Measurements from ENCODE around the gene CDKN2AIPNL.
A peak's percentile ranks its signal among the peaks of the same experiment; 100 is the strongest.

Gene CDKN2AIPNL

GRCh38 chr5:134411546-134412266, at the start of gene CDKN2AIPNL:
Gene CDKN2AIPNL (minus strand): TSS chr5:134411881. CDS start chr5:134411854, 27 bp downstream.
- DNase-seq: peak; percentile 80 to 89

- DNase-seq: no peak
Observed at GRCh38 chr5:134460551-134460950, 48.9 kb upstream of the CDKN2AIPNL start.

GRCh38 chr5:134459491-134459890, 47.8 kb upstream of the CDKN2AIPNL start:
- no peak for DNase-seq

DNA sequence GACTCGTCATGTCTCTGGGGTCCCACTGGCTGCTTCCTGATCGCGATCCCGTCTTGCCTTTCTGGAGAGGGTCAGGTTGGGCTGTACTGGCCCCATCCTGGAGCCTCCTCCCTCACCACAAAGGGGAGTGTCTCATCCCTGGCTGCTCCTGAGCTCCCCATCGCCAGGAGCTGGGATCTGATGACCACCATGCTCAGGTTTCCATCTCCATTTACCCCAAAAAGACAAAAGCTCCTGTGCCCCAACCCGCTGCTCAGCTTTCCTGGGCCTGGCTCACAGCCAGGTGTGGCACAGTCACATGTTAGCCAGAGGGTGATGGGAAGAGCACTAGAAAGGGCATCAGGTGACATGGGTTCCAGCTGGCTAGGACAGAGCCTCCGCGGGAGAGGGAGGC, 47.3 kb upstream of the CDKN2AIPNL start:
- no peak for DNase-seq

GRCh38 chr5:134458234-134459009, 46.7 kb upstream of the CDKN2AIPNL start:
- DNase-seq: no peak

GRCh38 chr5:134457801-134458200, 46.1 kb upstream of the CDKN2AIPNL start:
- DNase-seq: no peak

GRCh38 chr5:134456825-134457224, 45.1 kb upstream of the CDKN2AIPNL start:
- no peak for DNase-seq

DNA sequence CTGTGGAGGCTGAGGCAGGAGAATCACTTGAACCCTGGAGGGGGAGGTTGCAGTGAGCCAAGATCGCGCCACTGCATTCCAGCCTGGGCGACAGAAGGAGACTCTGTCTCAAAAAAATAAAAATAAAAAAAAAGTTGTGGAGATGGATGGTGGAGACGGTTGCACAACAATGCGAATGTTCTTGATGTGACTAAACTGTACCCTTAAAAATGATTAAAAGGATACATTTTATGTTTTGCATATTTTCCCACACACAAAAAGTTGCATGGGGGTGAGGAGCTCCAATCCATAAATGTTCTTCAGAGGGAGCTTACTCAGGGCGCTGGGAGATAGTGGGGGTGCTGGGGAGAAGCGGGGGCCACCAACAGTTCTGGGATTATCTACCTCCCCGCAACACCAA, 43.8 kb upstream of the CDKN2AIPNL start:
- DNase-seq: no peak

DNA sequence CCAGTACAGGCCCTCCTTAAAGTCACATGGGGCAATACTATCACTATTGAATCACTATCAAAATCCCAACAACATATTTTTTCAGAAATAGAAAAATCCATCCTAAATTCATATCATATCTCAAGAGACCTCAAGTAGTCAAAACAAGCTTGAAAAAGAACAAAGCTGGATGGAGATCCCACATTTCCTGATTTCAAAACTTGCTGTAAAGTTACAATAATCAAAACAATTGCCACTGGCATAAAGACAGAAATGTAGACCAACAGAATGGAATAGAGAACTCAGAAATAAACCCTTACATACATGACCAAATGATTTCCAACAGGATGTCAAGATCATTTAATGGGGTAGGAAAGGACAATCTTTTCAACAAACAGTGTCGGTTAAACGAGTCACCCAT, 41.3 kb upstream of the CDKN2AIPNL start:
- DNase-seq: no peak

DNA sequence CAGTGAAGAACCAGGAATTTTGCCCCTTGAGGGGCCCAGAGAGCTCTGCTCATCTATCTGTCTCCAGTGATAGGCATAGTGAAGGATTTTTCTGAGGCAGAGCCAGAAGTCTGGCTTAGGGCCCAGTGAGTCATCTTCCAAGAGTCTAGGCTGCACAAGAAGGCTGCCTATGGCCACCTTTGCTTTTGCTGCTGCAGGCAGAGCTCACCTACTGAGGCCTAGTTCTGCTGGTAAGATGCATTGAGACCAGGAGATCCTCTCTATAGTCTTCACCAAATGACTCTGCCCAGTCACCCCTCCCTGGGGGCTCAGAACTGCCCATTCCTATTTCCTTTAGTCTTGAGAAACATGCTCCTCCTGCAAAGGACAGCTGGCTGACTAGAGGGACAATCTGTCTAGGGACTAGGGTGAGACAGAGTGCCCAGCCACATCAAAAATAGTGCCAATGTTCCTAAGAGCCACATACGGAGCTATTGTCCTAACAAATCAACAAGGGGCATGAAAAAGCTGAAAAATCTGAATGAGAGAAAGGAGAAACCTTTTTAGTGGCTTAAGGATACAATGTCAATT, 40.3 kb upstream of the CDKN2AIPNL start:
- no peak for DNase-seq

DNA sequence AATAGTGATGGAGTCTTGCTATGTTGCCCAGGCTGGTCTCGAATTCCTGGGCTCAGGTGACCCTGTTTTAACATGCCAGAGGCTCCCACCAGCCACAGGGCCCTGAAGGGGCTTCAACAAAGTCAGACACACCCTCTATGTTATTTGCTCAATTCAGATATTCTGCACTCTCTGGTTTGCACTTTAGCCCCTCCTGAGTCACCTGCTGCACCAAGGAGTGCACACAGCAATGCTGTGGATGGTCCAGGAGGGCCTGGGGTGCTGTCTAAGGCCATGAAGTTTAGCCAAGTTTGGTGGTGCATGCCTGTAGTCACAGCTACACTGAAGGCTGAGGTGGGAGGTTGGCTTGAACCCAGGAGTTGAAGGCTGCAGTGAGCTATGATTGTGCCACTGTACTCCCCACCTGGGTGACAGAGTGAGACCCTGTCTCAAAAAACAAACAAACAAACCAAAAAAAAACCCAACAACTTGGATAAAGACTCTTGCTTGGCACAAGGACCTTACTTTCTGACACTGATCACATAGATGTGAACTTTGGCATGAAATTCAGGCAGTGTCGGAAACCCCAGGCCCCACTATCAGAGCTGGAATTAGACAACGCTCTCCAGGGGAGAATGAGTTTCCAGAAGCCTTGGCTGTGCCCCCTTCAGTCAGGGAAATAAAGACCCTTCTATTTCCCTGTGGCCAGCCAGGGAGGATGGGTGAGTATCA, 39.7 kb upstream of the CDKN2AIPNL start:
- no peak for DNase-seq

DNA sequence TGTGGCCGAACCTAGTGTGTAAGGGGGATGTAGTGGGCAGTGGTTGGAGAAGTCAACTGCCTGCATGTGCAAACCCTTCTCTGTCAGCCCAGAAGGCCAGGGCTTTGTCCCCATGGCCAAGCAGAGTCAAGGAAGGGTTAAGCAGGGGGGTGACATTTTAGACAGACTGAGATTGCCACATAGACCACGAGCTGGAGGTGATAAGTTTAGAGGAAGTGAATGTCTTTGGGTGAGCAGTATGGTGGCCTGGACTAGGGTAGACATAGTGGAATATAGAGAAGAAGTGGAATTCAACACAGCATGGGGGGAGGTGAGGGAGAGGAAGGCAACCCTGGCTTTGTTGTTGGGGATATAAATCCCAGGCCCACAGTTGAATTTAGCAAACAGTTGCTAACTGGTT, 38.7 kb upstream of the CDKN2AIPNL start:
- no peak for DNase-seq

- no peak for DNase-seq
Observed at GRCh38 chr5:134449167-134449566, 37.5 kb upstream of the CDKN2AIPNL start.

- no peak for DNase-seq
Observed at GRCh38 chr5:134447815-134448520, 36.3 kb upstream of the CDKN2AIPNL start.

- DNase-seq: no peak
Observed at GRCh38 chr5:134446938-134447337, 35.3 kb upstream of the CDKN2AIPNL start.

- DNase-seq: no peak
Observed at GRCh38 chr5:134445856-134446818, 34.5 kb upstream of the CDKN2AIPNL start.

DNA sequence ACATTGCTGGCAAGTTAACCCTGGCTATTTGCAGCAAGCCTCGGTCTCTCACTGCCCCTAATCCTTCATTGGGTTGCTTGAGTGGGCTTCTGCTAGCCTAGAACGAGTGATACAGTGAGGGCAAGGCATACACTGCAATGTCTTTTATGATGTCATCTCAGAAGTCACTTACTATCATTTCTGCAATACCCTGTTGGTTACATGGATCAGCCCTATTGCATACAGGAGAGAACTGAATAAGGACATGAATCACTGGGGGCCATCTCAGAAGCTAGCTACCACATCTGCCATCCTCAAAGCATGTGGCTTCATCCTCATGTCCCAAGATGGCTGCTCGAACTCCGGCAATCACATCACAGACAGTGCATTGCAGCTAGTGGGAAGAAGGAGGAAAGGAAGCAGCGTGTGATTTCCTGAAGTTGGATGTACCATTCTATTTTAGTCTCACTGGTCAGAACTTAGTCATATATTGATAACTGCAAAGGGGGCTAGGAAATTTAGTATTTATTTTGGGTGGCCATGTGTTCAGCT, 33.3 kb upstream of the CDKN2AIPNL start:
- no peak for DNase-seq

DNA sequence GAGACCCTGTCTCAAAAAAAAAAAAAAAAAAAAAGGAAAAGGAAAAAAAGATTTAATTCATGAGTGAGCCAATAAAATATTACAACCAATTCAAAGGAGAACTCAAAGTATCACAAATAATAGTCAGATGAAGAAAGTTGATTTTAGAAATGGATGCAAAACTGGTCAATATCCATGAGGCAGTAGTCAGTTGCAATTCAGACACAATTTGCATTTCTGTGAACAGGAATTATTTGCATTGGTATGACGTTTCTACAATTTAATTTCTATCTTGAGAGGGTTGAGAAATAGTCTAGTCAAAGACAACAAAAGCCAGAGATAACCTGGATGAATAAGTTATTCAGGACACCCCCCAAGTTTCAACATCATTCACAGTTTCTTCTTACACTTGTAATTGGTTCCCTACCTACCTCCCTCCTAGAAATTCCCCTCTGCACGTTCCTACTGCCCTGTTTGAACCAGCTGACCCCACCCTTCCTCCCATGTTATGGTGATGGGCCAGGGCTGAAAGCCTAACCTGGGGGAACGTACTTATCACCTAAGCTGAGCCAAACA, 28.6 kb upstream of the CDKN2AIPNL start:
- DNase-seq: no peak

DNA sequence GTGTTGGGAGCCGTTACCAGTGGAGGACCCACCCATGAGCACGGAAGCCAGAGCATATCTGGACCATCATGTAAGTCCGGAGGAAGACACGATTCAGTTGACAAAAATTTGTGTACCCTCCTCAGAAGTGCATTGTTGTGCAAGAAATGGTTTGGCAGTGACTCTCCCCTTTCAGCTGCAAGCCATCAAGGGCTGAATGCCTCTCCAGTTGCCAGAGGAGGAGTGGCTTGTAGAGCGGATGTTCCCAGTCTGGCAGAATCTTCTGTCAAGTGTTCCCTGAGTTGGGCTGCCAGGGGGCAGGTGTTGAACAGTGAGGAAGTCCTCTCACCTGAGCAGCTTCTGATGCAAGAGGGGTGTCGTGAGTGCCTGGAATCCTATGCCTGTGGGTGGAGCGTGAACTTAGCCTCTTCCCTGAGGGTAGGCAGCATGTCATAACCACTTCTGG, 27.6 kb upstream of the CDKN2AIPNL start:
- no peak for DNase-seq

DNA sequence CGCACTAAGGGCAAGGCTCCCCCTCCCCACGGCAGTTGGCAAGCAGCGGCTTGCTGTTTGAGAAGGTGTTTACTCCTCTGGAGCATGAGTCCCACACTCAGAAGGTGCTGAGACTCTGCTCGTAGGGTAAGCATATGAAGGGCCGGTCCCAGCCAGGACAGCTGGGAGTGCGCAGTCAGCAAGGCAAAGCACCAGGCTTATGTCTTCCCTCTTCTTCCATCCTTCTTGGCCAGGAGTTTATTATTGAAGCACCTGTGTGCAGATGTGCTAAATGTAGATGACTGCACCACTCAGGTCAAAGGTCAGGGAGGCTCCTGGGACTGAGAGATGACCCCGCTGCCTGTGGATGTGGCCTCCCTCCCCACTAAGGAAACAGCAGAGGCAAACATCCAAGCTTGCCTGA, 27.0 kb upstream of the CDKN2AIPNL start:
- no peak for DNase-seq
